Vagina (tissue), 2 donors: ENCODE results near the gene CCPG1. TPM values are rescaled to one million over a fixed set of nuclear protein-coding genes. Genes with fewer than 3 reads are reported as not detected.
"Not testable (repeated sequence)": the region's sequence is repeated elsewhere in the genome, so short reads cannot be mapped to it uniquely, and the experiment has no call there.

Experiments used
- DNase-seq, 2 donors: peaks; one replicate each; pipeline ENCODE4 v3.0.0-alpha.2; 2017; ENCODE audit errors: extremely low spot score in 2 of 2
- H3K27ac ChIP-seq: fragments of 200-600 bp; sonication (generic); one replicate; pipeline ENCODE4 v1.5.1; 2019
- H3K27me3 ChIP-seq: fragments of 200-600 bp; sonication (generic); one replicate; pipeline ENCODE4 v1.5.1; 2019
- H3K36me3 ChIP-seq, 2 donors: fragments of 200-600 bp; sonication (generic); one replicate each; pipeline ENCODE4 v1.5.1; 2017 to 2019
- H3K4me1 ChIP-seq: fragments of 200-600 bp; sonication (generic); one replicate; pipeline ENCODE4 v1.5.1; 2019
- H3K4me3 ChIP-seq, 2 donors: fragments of 200-600 bp; sonication (generic); 1 replicate in 1 of 2; 2 replicates in 1 of 2; pipeline ENCODE4 v1.5.1; 2016 to 2019
- H3K9me3 ChIP-seq: fragments of 200-600 bp; sonication (generic); one replicate; pipeline ENCODE4 v1.5.1; 2019
- POLR2A ChIP-seq, 2 donors: fragments of 450-650 bp; IDR thresholded peaks; one replicate each; pipeline ENCODE4 v1.6.1; 2017; ENCODE audit warnings: antibody characterized with exemption in 2 of 2, mild to moderate bottlenecking in 2 of 2, moderate library complexity in 2 of 2
- POLR2AphosphoS5 ChIP-seq, 2 donors: sonication (generic); formaldehyde crosslinking; IDR thresholded peaks; one replicate each; pipeline ENCODE4 v1.9.0; 2017; ENCODE audit warnings: antibody characterized with exemption in 2 of 2, mild to moderate bottlenecking in 2 of 2, low read depth in 1 of 2; ENCODE audit not compliant: insufficient read depth in 1 of 2
- intact Hi-C: fragments of 100-400 bp; cut with DNase I; formaldehyde crosslinking; loops from one replicate; pipeline ENCODE4 v1.15.1; 2023
- total RNA-seq: library from RNA; depleted of rRNA; stranded (reverse); fragments of >200 nt; gene quantifications from one replicate; pipeline ENCODE4 v1.2.3, GENCODE V29; 2016
- TF ChIP-seq, protein P1 (sequence below), 3 experiments: fragments of 450-650 bp in 2 of 3; fragments of 200-600 bp in 1 of 3; sonication (generic) in 1 of 3; IDR thresholded peaks; one replicate each; pipeline ENCODE4 v1.5.1; 2017 to 2019; ENCODE audit warnings: antibody characterized with exemption in 3 of 3, mild to moderate bottlenecking in 2 of 3, moderate library complexity in 2 of 3

The CCPG1 gene
- total RNA-seq, 1 donor from 2014 or later, result 23.1 TPM

DNA sequence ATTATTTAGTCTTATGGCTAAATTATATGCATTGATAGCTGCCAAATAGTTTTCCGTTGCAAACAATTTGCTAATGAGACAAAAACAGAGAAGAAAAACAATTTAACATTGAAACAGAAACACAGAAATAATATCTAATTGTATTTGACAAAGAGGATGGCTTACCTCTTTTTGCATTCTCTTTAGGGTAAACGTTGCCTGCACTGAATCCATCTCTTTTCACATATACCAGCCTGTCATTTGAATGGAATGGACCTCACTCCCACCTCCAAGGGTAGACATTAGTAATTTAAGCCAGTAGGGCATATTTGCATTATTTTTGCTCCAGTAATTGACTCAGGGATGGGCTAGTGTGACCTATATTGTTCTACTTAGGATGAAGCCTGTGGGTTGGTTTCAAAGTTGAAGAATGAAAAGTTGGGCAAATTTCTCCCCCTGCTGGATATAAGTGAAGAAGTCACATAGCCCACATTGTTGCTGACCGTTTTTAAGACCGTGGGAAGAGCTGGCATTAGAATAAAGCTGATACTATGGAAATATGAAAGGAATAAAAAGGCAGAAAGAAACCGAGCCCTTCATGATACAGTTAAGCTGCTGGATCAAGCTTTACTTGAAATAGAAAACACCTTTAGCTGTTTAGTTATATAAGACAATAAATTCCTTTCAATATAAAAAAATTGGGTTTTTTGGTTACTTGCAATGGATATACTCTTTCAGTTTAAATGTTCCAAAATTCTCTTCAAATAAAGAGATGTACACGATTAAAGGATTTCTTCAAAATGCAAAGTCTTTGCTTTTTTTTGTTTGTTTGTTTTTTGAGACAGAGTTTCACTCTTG is 27.0 kb upstream of the CCPG1 start:
- Histone ChIP-seq H3K9me3 (no peaks in the 10 kb centered on the region), H3K4me3 (no peak overlapping the region), H3K27ac (no peak overlapping the region), H3K36me3 (no peaks in the 10 kb centered on the region), H3K27me3 (no peaks in the 10 kb centered on the region), H3K4me1 (no peaks in the 10 kb centered on the region)
- TF ChIP-seq POLR2AphosphoS5 (IDR thresholded peaks at IDR 0.05; ENCODE audit: insufficient read depth in 1 of 2, low read depth in 1 of 2), result no peak
- TF ChIP-seq, protein P1, sequence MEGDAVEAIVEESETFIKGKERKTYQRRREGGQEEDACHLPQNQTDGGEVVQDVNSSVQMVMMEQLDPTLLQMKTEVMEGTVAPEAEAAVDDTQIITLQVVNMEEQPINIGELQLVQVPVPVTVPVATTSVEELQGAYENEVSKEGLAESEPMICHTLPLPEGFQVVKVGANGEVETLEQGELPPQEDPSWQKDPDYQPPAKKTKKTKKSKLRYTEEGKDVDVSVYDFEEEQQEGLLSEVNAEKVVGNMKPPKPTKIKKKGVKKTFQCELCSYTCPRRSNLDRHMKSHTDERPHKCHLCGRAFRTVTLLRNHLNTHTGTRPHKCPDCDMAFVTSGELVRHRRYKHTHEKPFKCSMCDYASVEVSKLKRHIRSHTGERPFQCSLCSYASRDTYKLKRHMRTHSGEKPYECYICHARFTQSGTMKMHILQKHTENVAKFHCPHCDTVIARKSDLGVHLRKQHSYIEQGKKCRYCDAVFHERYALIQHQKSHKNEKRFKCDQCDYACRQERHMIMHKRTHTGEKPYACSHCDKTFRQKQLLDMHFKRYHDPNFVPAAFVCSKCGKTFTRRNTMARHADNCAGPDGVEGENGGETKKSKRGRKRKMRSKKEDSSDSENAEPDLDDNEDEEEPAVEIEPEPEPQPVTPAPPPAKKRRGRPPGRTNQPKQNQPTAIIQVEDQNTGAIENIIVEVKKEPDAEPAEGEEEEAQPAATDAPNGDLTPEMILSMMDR (IDR thresholded peaks at IDR 0.05), result peak in 1 of 3 experiments; percentile 16
- TF ChIP-seq POLR2A (IDR thresholded peaks at IDR 0.05), result no peak
- DNase-seq, result no peak
- intact Hi-C loops, result no loop called here

DNA sequence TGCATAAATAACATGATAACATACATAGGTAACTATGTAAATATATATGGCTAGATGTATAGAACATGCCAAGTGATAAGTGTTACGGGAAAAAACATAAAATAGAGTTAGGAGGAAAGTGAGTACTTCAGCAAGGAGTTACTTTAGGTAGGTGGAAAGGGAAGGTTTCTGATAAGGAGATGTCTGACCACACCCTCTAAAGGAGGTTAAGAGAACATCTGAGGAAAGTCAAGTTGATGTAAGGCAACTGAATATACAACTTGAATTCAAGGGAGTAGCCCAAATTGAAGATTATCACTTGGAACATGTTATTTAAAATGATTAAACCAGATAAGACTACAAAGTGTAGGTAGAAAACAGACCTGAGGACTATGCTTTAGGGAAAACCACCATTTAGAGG is 13.9 kb upstream of the CCPG1 start:
- H3K36me3 ChIP-seq, result no peaks in the 10 kb centered on the region

DNA sequence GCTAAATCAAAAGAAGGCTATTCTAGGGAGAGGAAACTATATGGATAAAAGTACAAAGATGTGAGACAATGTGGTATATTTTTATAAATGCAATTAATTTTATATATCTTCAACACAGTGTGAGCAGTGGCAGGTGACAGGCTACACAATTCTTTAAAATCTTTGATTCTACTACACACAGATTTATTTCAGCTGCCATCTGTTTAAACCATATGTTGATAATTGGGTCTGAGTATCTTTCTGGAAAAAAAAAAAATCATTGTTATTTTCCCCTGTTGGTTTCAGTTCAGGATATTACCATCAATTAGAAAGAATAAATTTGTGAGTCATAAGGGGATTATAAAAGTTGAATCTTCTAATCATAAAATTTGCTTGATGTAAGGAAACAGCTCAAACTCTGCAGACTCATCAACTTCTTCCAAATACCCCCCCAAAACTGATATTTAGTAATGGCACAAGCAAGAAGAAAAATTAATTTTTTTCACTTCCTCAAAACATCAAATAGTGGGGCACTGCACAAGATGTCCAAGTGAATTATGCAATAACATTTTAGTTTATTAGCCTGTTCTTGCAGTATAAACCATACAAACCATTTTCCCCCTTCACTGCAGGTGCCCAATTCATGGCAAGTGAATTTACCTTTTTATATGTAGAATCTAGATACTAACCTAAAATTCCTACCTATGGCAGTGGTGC is 12.2 kb upstream of the CCPG1 start:
- TF ChIP-seq, protein P1 (IDR thresholded peaks at IDR 0.05), result no peak
- no peak for TF ChIP-seq POLR2AphosphoS5 (IDR thresholded peaks at IDR 0.05; ENCODE audit: insufficient read depth in 1 of 2, low read depth in 1 of 2)
- no peak for TF ChIP-seq POLR2A (IDR thresholded peaks at IDR 0.05)
- Histone ChIP-seq H3K36me3 (no peaks in the 10 kb centered on the region), H3K27me3 (no peaks in the 10 kb centered on the region), H3K27ac (no peak overlapping the region), H3K4me1 (no peaks in the 10 kb centered on the region), H3K9me3 (no peaks in the 10 kb centered on the region), H3K4me3 (no peak overlapping the region)
- intact Hi-C loops, result no loop called here
- DNase-seq, result no peak

More for the DNA sequence above, 13.9 kb upstream of the CCPG1 start:
- TF ChIP-seq, protein P1 (IDR thresholded peaks at IDR 0.05), result no peak
- no peak for TF ChIP-seq POLR2AphosphoS5 (IDR thresholded peaks at IDR 0.05; ENCODE audit: insufficient read depth in 1 of 2, low read depth in 1 of 2)
- TF ChIP-seq POLR2A (IDR thresholded peaks at IDR 0.05), result no peak
- Histone ChIP-seq H3K27me3 (no peaks in the 10 kb centered on the region), H3K9me3 (no peaks in the 10 kb centered on the region), H3K4me3 (no peak overlapping the region), H3K4me1 (no peaks in the 10 kb centered on the region), H3K27ac (no peak overlapping the region)
- no peak for DNase-seq
- intact Hi-C loops, result no loop called here

DNA sequence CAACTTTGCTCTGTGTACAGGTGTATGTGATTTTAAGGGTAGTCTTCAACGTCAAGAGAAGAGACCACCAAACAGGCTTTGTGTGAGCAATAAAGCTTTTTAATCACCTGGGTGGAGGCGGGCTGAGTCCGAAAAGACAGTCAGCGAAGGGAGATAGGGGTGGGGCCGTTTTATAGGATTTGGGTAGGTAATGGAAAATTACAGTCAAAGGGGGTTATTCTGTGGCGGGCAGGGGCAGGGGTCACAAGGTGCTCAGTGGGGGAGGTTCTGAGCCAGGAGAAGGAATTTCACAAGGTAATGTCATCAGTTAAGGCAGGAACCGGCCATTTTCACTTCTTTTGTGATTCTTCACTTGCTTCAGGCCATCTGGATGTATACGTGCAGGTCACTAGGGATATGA is 9.5 kb upstream of the CCPG1 start:
- H3K9me3 ChIP-seq, H3K27ac ChIP-seq, DNase-seq, intact Hi-C loops, H3K4me1 ChIP-seq, H3K4me3 ChIP-seq, H3K27me3 ChIP-seq, H3K36me3 ChIP-seq: not testable (repeated sequence)

DNA sequence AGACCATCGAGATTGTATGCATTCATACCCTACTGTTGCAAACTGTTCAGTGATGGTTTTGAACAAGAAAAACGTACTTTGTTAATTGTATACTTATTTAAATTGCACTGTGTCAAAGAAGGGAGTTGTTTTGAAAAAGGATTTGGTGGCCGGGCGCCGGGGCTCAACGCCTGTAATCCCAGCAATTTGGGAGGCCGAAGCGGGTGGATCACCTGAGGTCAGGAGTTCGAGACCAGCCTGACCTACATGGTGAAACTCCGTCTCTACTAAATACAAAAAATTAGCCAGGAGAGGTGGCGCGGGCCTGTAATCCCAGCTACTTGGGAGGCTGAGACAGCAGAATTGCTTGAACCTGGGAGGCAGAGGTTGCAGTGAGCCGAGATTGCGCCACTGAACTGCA is 817 bp upstream of the CCPG1 start:
- H3K27me3 ChIP-seq, H3K36me3 ChIP-seq, H3K9me3 ChIP-seq, intact Hi-C loops, DNase-seq: not testable (repeated sequence)
- Histone ChIP-seq H3K27ac (peak overlapping the region; percentile 84), H3K4me1 (peaks cover 40% of the 10 kb centered on the region), H3K4me3 (peak overlapping the region; percentile 68 to 73)

DNA sequence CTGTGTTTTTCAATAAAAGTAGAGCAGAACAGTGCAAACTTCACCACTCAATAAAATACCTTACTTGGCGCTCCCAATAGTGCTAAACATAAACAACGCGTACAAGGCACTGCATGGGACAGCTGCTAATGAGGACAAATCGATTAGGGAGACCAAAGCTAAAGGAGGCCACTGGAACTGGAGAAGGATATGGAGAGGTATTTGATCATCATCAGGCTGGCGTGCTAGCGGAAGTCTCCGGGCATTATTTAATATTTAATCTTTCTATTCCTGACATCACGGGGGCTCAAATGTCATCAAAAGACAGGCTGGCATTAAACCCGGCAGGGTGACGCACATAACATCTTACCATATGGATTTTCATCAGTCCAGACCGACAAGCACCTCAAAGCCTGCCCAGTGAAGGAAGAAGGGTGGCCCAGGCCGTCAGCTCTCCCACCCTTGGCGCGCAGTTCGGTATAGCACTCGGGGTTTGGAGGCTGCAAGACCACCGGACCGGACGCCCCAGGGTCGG is 604 bp downstream of the CCPG1 start:
- peak in 1 of 2 donors; percentile 89 for DNase-seq
- Histone ChIP-seq H3K9me3 (no peaks in the 10 kb centered on the region), H3K27ac (peak overlapping the region; percentile 84), H3K27me3 (no peaks in the 10 kb centered on the region), H3K36me3 (no peaks in the 10 kb centered on the region), H3K4me3 (peak overlapping the region; percentile 68 to 73), H3K4me1 (peaks cover 47% of the 10 kb centered on the region)
- TF ChIP-seq POLR2A (IDR thresholded peaks at IDR 0.05), result no peak
- TF ChIP-seq, protein P1 (IDR thresholded peaks at IDR 0.05), result no peak
- TF ChIP-seq POLR2AphosphoS5 (IDR thresholded peaks at IDR 0.05; ENCODE audit: insufficient read depth in 1 of 2, low read depth in 1 of 2), result no peak
- intact Hi-C loops, result no loop called here
